NCI-H1105 (cell line): ENCODE results near the gene SLITRK3.

Experiments used
- DNase-seq: peaks from one replicate; lab custom pipeline; 2025; lab: John Stamatoyannopoulos, UW

The SLITRK3 gene

GRCh38 chr3:165195640-165196576 lies at the start of gene SLITRK3:
Gene SLITRK3, minus strand, starts transcription at chr3:165196384. Its CDS starts 5,554 bp downstream, at chr3:165190830.
- DNase-seq: peak; percentile 54

GRCh38 chr3:165243597-165243996 lies 47.4 kb upstream of the SLITRK3 start:
- no peak for DNase-seq

- DNase-seq: no peak
Observed at GRCh38 chr3:165233501-165234195, 37.5 kb upstream of the SLITRK3 start.

- no peak for DNase-seq
Observed at GRCh38 chr3:165225604-165226003, 29.4 kb upstream of the SLITRK3 start.

- no peak for DNase-seq
Observed at GRCh38 chr3:165217739-165218138, 21.6 kb upstream of the SLITRK3 start.

GRCh38 chr3:165212580-165212979 lies 16.4 kb upstream of the SLITRK3 start:
- no peak for DNase-seq

- no peak for DNase-seq
Observed at GRCh38 chr3:165211721-165212120, 15.5 kb upstream of the SLITRK3 start.

- DNase-seq: no peak
Observed at GRCh38 chr3:165210727-165211126, 14.5 kb upstream of the SLITRK3 start.

GRCh38 chr3:165210132-165210531 lies 13.9 kb upstream of the SLITRK3 start:
- DNase-seq: no peak

- peak; percentile 87 for DNase-seq
Observed at GRCh38 chr3:165206454-165207266, 10.5 kb upstream of the SLITRK3 start.

GRCh38 chr3:165204445-165204844 lies 8.3 kb upstream of the SLITRK3 start:
- DNase-seq: no peak

- no peak for DNase-seq
Observed at GRCh38 chr3:165202995-165203394, 6.8 kb upstream of the SLITRK3 start.

GRCh38 chr3:165201964-165202363 lies 5.8 kb upstream of the SLITRK3 start:
- DNase-seq: no peak

- DNase-seq: no peak
Observed at GRCh38 chr3:165197481-165197800, 1.3 kb upstream of the SLITRK3 start.

- peak; percentile 55 for DNase-seq
Observed at GRCh38 chr3:165196577-165197480, 645 bp upstream of the SLITRK3 start.

- peak; percentile 54 for DNase-seq
Observed at GRCh38 chr3:165195241-165195639, 944 bp downstream of the SLITRK3 start.

GRCh38 chr3:165194511-165195240 lies 1.5 kb downstream of the SLITRK3 start:
- DNase-seq: no peak

GRCh38 chr3:165193366-165194254 lies 2.6 kb downstream of the SLITRK3 start:
- DNase-seq: no peak

- DNase-seq: no peak
Observed at GRCh38 chr3:165192610-165193192, 3.5 kb downstream of the SLITRK3 start.
